IPS DF 6.9 (cell line): Measurements from ENCODE around the gene AGBL4.

Experiments
- DNase-seq: peaks from one replicate; pipeline ENCODE4 v3.0.0-alpha.2; 2013; ENCODE audit warnings: low read depth, low spot score
- H3K27ac ChIP-seq: one replicate; pipeline ENCODE4 v1.5.1; 2013; ENCODE audit warnings: low read length, control low read depth
- H3K27me3 ChIP-seq: 2 replicates; pipeline ENCODE4 v1.6.1; 2013; ENCODE audit warnings: mild to moderate bottlenecking, low read length; ENCODE audit not compliant: control insufficient read depth, insufficient read depth
- H3K36me3 ChIP-seq: 2 replicates; pipeline ENCODE4 v1.6.1; 2013; ENCODE audit warnings: low read length; ENCODE audit not compliant: control insufficient read depth, insufficient read depth
- H3K4me1 ChIP-seq: 2 replicates; pipeline ENCODE4 v1.6.1; 2013; ENCODE audit warnings: low read length; ENCODE audit not compliant: control insufficient read depth, insufficient read depth
- H3K4me3 ChIP-seq: 2 replicates; pipeline ENCODE4 v1.5.1; 2013; ENCODE audit warnings: mild to moderate bottlenecking, low read length
- H3K9me3 ChIP-seq: 2 replicates; pipeline ENCODE4 v1.6.1; 2013; ENCODE audit warnings: low read length, inconsistent platforms; ENCODE audit not compliant: control insufficient read depth, insufficient read depth
- WGBS: extraction: QIAGEN DNeasy Blood & Tissue Kit; methylation state at CpG from one replicate; pipeline ENCODE4 v1.1.7; 2013; ENCODE audit warnings: mixed read lengths, missing lambda C conversion rate; ENCODE audit not compliant: insufficient read length, insufficient coverage; 5-methylcytosine and 5-hydroxymethylcytosine counted together

Gene AGBL4

DNA sequence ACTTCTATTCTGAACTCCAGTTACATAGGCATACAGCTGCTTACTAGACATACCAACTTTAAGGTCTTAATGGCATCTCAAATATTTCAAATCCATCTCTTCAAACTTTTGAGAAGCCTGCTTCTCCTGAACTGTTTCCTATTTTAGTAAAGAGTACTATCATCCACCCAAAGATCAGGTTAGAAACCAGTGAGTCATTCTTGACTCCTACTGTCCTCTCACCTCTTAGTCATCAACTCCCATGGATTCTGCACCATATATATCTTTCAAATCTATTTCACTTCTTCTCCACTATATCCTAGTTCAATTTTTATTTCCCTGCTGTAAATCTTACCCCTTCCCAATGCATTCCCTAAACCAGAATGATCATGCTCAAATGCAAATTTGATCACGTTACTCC, 1228.9 kb downstream of the AGBL4 start:
- no peak overlapping the region for H3K4me3 ChIP-seq
- no peaks in the 10 kb centered on the region for H3K36me3 ChIP-seq
- WGBS = no CpG with 5 or more reads among the region's 1 CpG
- H3K27ac ChIP-seq = no peak overlapping the region
- no peaks in the 10 kb centered on the region for H3K9me3 ChIP-seq
- no peaks in the 10 kb centered on the region for H3K4me1 ChIP-seq
- no peak for DNase-seq
- no peaks in the 10 kb centered on the region for H3K27me3 ChIP-seq

DNA sequence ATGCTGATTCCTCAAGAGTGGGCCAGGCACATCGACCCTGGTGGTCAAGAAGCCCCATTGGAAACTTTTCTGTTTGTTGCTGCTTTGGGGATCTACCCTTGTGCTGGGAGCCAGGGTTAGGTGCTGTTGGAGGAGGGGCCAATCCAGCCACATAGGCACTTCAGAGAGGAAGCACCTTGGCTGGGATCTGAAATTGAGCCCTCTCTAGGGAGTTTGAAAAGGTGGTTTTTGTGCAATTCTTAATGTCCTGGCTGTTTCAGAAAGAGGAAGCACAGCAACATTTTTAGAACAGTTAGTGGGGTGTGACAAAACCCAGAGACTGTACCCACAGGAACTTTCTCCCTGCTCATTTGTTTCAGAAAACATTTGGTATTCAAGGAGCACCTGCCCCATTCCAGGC, 1229.9 kb downstream of the AGBL4 start:
- Histone ChIP-seq H3K27ac (no peak overlapping the region), H3K9me3 (no peaks in the 10 kb centered on the region), H3K36me3 (no peaks in the 10 kb centered on the region), H3K4me1 (no peaks in the 10 kb centered on the region), H3K27me3 (no peaks in the 10 kb centered on the region), H3K4me3 (no peak overlapping the region)
- WGBS = no CpG with 5 or more reads among the region's 1 CpG
- no peak for DNase-seq

DNA sequence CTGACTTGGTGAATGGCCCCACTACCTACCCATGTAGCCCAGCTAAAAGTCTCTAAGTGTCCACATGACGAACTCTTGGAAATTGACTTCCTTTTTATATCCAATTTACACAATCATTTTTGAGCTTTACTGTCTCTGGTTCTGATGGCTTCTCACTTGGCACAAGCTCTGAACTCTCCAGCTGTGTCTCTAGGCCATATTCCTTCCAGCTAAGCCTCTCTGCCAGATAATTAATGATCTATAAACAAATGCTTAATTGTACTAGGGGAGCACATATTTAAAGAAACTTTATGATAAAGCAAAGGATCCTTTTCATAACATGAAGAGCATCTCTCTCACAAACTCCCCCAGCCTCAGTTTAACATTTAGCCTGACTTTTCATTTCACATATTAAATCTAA, 1230.8 kb downstream of the AGBL4 start:
- Histone ChIP-seq H3K36me3 (no peaks in the 10 kb centered on the region), H3K9me3 (no peaks in the 10 kb centered on the region), H3K4me3 (no peak overlapping the region), H3K27me3 (no peaks in the 10 kb centered on the region), H3K27ac (no peak overlapping the region), H3K4me1 (no peaks in the 10 kb centered on the region)
- DNase-seq = no peak
- WGBS = no CpG with 5 or more reads among the region's 1 CpG

DNA sequence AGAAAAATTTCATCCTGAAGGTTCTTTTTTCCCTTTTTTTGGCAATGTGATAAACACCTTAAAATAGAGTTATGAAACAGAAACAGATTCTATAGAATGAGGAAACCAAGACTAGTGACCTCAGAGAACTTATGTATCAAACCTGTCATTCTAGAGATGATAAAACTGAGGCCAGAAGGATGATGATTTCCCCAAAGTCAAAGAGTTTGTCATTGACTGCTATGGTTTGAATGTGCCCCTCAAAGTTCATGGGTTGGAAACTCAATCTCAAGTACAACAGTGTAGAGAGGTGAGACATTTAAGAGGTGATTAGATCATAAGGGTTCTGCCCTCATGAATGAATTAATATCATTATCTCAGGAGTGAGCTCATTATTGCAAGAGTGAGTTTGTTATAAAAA, 1233.4 kb downstream of the AGBL4 start:
- no peaks in the 10 kb centered on the region for H3K36me3 ChIP-seq
- H3K9me3 ChIP-seq = no peaks in the 10 kb centered on the region
- no peaks in the 10 kb centered on the region for H3K27me3 ChIP-seq
- DNase-seq = no peak
- no peak overlapping the region for H3K27ac ChIP-seq
- H3K4me1 ChIP-seq = no peaks in the 10 kb centered on the region
- no peak overlapping the region for H3K4me3 ChIP-seq

DNA sequence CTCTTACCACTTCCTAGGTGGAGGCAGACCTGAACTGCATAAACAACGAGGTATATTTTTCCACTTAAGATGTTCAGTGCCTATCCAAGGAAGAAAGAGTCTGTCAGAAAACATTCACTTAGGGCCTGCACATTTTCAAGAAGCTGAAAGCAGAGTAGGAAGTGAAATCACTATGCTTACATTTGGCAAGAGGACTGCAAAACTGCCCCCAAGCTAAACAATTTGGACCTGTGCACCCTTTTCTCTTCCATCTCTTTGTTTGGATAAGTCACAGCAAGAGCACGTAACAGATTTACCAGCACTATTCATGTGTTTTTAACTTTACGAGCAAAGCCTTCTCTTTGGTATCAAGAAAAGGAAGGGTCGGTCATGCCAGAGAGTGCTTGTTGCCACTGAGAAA, 1233.9 kb downstream of the AGBL4 start:
- H3K4me1 ChIP-seq = no peaks in the 10 kb centered on the region
- no peaks in the 10 kb centered on the region for H3K36me3 ChIP-seq
- H3K4me3 ChIP-seq = no peak overlapping the region
- DNase-seq = no peak
- no peaks in the 10 kb centered on the region for H3K27me3 ChIP-seq
- H3K27ac ChIP-seq = no peak overlapping the region
- no CpG with 5 or more reads among the region's 4 CpGs for WGBS
- H3K9me3 ChIP-seq = no peaks in the 10 kb centered on the region

DNA sequence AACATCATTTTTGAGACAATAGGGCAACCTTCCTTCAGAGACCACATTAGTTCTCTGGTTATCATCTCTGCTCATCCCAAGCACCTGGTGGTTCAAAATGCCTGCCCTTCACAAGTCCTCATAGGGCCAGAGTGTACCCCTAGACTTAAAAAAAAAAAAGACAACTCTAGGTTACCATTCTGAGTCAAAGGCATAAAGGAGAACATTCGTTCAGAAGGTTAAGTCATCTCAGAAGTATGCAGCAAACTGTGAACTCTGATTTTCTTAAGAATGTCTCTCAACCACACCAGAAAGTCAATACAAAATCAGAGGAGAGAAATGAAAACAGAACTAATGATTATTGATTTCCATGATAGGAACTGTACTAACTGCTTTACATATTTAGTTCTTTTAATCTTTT, 1237.9 kb downstream of the AGBL4 start:
- H3K4me3 ChIP-seq = no peak overlapping the region
- no peak for DNase-seq
- no CpG with 5 or more reads among the region's 1 CpG for WGBS
- H3K27ac ChIP-seq = no peak overlapping the region
- H3K27me3 ChIP-seq = no peaks in the 10 kb centered on the region
- H3K9me3 ChIP-seq = no peaks in the 10 kb centered on the region
- H3K4me1 ChIP-seq = no peaks in the 10 kb centered on the region
- no peaks in the 10 kb centered on the region for H3K36me3 ChIP-seq

DNA sequence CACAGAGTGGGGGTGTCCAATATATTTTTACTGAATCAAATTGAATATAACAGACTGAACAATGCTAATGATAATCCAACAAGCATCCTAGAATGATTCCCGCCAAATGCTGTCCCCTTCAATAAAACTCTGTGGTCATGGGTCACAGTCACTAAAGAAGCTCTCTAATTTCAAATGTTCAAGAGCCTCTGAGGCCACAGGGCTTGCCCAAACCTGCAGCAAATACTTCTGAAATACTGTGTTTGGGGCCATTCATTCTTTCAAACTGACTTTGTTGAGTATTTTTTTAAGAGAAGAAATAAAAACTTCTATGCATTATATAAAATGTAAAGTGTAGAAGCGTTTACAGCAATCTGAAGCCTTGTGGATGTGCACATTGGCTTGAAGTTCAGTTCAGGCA, 1239.5 kb downstream of the AGBL4 start:
- no peak for DNase-seq
- WGBS = no CpG with 5 or more reads among the region's 2 CpGs
- H3K4me3 ChIP-seq = no peak overlapping the region
- H3K27ac ChIP-seq = no peak overlapping the region
- no peaks in the 10 kb centered on the region for H3K36me3 ChIP-seq
- no peaks in the 10 kb centered on the region for H3K4me1 ChIP-seq
- H3K9me3 ChIP-seq = no peaks in the 10 kb centered on the region
- H3K27me3 ChIP-seq = no peaks in the 10 kb centered on the region

DNA sequence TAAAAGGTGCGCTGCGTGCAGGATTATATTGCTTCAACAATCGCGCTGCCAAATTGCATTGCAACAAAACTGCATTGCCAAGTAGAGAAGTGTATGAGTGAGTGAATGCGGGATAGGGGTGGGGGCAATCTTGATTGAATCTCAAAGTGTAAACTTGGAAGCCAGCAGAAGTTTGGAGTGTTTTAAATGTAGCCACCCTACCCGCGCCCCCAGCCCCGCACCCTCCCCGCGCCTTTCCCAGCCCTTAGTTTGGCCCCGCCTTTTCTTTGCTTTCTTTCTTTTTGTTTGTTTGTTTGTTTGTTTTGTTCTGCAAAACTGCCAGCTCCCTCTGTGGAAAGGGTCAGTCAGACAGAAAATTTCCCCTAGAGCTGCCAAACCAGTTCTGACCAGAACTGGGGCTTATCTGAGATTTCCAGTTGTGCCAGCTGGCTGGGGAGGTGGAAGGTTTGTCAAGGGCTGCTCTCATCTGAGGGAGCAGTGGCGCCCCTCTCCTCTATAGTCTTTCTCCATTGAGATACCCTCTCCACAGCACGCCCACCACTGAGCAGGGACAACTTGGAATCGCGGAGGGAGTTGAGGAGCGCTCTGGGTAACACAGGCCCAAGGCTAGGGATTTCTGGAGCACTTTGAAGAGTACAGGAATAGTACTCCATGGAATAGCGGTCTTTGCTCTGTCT, 1246.4 kb downstream of the AGBL4 start:
- H3K36me3 ChIP-seq = no peaks in the 10 kb centered on the region
- no CpG with 5 or more reads among the region's 17 CpGs for WGBS
- no peaks in the 10 kb centered on the region for H3K27me3 ChIP-seq
- H3K27ac ChIP-seq = no peak overlapping the region
- H3K4me1 ChIP-seq = peaks cover 2% of the 10 kb centered on the region
- DNase-seq = no peak
- H3K4me3 ChIP-seq = peak overlapping the region; percentile 86; the same call in 1 of the 2 replicates
- no peaks in the 10 kb centered on the region for H3K9me3 ChIP-seq

DNA sequence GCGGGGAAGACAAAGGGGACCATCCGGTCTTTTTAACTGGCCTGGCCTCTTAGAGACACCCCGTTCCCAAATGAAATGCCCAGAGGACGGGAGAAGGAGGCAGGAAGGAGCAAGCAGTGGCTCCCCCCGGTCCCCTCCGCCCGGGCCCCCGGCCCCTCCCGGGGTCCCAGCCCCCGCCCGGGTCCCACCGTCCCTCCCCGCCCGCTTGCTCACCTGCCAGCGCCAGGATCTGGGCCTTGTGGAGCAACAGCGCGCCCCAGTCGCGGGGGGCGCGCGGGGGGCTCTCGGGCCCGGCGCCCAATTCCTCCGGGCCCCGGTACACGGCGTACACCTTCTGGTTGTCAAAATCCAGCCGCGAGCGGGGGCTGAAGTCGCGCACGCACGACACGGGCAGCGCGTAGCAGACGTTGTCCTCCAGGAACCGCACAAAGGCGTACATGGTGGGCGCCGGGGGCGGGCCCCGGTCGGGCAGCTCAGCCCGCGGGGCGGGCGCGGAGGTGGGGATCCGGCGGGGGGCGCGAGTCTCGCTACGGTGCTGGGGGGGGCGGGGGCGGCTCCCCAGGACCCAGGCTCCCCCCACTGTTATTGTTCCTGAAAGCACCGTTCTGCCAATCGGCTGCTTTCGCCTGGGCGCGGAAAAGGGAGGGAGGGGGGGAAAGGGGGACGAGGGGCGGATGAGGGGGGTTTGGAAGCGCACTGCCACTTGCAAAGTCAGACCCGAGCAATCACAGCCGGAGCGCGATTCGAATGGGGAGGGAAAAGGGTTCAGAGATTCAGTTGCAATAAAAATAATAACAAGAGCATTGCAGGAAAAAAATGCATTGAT, 1247.1 kb downstream of the AGBL4 start, which contains the start of gene BEND5:
Gene BEND5, minus strand, starts transcription at position 499 of the 826 bp plus-strand sequence. Its CDS starts 60 bp downstream, at position 439.
- DNase-seq = peak; percentile 37
- no peaks in the 10 kb centered on the region for H3K36me3 ChIP-seq
- no peak within 1 kb of the TSS for H3K27ac ChIP-seq
- H3K9me3 ChIP-seq = no peaks in the 10 kb centered on the region
- H3K4me3 ChIP-seq = peak within 1 kb of the TSS; percentile 86
- H3K4me1 ChIP-seq = peaks cover 2% of the 10 kb centered on the region
- WGBS = no CpG with 5 or more reads among the region's 73 CpGs
- no peaks in the 10 kb centered on the region for H3K27me3 ChIP-seq

DNA sequence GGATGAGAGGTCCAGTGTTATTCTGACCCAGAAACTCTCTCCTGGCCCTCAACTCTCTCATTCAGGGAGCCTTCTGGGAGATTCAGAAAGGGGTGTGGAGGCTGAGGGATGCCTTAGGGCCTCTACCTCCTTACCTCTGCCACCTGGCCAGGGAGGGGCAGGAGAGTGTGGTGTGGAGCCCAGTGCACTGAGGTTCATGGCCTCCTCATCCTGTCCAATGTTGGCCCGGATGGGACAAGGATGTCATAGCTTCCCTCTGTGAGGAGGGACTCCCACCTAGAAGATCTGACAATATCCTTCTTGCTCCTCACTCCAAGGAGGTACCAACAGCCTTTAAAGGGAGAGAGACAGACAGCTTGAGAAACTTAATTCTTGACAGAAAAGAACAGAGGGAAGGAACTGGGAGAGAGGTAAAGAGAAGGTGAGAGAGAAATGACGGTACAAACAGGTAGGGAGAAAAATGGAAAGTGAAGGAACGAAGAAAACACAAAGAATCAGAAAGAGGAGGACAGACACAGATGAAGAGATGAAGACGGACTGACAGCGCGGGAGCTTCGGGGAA, 1247.8 kb downstream of the AGBL4 start:
- H3K27ac ChIP-seq = no peak overlapping the region
- H3K9me3 ChIP-seq = no peaks in the 10 kb centered on the region
- no peak for DNase-seq
- peak overlapping the region; percentile 86; the same call in 1 of the 2 replicates for H3K4me3 ChIP-seq
- no peaks in the 10 kb centered on the region for H3K36me3 ChIP-seq
- no peaks in the 10 kb centered on the region for H3K27me3 ChIP-seq
- H3K4me1 ChIP-seq = peaks cover 2% of the 10 kb centered on the region
- no CpG with 5 or more reads among the region's 7 CpGs for WGBS
